ENCODE measurements around the gene PRR19.
A peak's percentile ranks its signal among the peaks of the same experiment; 100 is the strongest.

Gene PRR19

GRCh38 chr19:42289556-42290041 lies 12.3 kb upstream of the PRR19 start:
- DNase-seq (ENCODE audit: low read depth), result no peak
- H3K4me3 ChIP-seq (ENCODE audit: low read length), result no peak overlapping the region
- TF ChIP-seq CTCF (IDR thresholded peaks at IDR 0.05; ENCODE audit: insufficient read depth, low read depth, low read length, missing control alignments), result no peak

- TF ChIP-seq CTCF (IDR thresholded peaks at IDR 0.05; ENCODE audit: insufficient read depth, low read depth, low read length, missing control alignments), result no peak
- H3K4me3 ChIP-seq (ENCODE audit: low read length), result no peak overlapping the region
- no peak for DNase-seq (ENCODE audit: low read depth)
Observed at GRCh38 chr19:42290136-42290522, 11.8 kb upstream of the PRR19 start.

GRCh38 chr19:42290523-42291434 lies 11.2 kb upstream of the PRR19 start:
- TF ChIP-seq CTCF (IDR thresholded peaks at IDR 0.05; ENCODE audit: insufficient read depth, low read depth, low read length, missing control alignments), result peak; percentile 33
- no peak for DNase-seq (ENCODE audit: low read depth)
- no peak overlapping the region for H3K4me3 ChIP-seq (ENCODE audit: low read length)

- H3K4me3 ChIP-seq (ENCODE audit: low read length), result no peak overlapping the region
- DNase-seq (ENCODE audit: low read depth), result no peak
- no peak for TF ChIP-seq CTCF (IDR thresholded peaks at IDR 0.05; ENCODE audit: insufficient read depth, low read depth, low read length, missing control alignments)
Observed at GRCh38 chr19:42291435-42291810, 10.5 kb upstream of the PRR19 start.

GRCh38 chr19:42292042-42292960 lies 9.6 kb upstream of the PRR19 start:
- H3K4me3 ChIP-seq (ENCODE audit: low read length), result no peak overlapping the region
- DNase-seq (ENCODE audit: low read depth), result peak; percentile 42
- no peak for TF ChIP-seq CTCF (IDR thresholded peaks at IDR 0.05; ENCODE audit: insufficient read depth, low read depth, low read length, missing control alignments)

- no peak overlapping the region for H3K4me3 ChIP-seq (ENCODE audit: low read length)
- no peak for DNase-seq (ENCODE audit: low read depth)
- no peak for TF ChIP-seq CTCF (IDR thresholded peaks at IDR 0.05; ENCODE audit: insufficient read depth, low read depth, low read length, missing control alignments)
Observed at GRCh38 chr19:42292963-42293362, 9.0 kb upstream of the PRR19 start.
